HG03103 (cell line): ENCODE results near the gene GREB1L.

Source experiments
- ATAC-seq: cut with Tn5 transposase; IDR thresholded peaks from one replicate; pipeline ENCODE4 v1.9.1; 2021; ENCODE audit warnings: low read depth; ENCODE audit not compliant: unreplicated experiment

GREB1L gene

DNA sequence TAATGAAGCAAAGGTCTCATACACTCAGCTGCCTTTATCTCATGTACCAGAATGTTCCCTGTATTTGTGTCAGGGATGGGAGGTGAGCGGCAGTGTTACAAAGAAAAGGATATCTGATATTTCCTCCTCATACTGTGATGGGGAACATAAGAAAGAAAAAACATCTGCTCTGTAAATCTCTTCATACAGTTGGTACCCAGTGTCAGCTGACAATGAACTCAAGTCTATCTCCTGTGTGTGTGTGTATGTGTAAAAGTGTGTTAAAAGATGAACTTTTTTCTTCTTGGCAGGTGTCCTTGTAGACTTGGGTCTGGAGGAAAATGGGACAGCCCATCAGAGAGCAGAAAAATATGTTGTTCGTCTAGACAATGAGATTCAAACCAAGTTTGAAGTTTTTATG lies 230.7 kb downstream of the GREB1L start:
- ATAC-seq = no peak

DNA sequence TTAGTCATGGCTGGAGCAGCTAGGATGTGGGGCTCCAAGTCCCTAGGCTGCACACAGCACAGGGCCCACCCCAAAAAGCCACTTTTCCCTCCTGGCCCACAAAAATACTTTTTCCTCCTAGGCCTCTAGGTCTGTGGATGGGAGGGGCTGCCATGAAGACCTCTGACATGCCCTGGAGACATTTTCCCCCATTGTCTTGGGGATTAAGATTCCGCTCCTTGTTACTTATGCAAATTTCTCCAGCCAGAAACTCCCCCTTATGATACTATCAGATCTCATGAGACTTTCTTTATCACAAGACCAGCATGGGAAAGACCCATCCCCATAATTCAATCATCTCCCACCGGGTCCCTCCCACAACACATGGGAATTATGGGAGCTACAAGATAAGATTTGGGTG lies 232.6 kb downstream of the GREB1L start:
- ATAC-seq = no peak

DNA sequence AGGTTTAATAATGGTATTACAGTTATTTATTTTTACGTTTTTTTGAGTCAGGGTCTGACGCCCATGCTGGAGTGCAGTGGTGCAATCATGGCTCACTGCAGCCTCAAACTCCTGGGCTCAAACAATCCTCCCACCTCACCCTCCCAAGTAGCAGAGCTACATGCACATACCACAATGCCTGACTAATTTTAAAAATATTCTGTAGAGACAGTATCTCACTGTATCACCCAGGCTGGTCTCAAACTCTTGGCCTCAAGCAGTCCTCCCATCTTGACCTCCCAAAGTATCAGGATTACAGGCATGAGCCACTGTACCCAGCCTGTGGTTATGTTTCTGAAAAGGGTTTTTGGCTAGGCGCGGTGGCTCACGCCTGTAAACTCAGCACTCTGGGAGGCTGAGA lies 237.7 kb downstream of the GREB1L start:
- ATAC-seq = no peak

DNA sequence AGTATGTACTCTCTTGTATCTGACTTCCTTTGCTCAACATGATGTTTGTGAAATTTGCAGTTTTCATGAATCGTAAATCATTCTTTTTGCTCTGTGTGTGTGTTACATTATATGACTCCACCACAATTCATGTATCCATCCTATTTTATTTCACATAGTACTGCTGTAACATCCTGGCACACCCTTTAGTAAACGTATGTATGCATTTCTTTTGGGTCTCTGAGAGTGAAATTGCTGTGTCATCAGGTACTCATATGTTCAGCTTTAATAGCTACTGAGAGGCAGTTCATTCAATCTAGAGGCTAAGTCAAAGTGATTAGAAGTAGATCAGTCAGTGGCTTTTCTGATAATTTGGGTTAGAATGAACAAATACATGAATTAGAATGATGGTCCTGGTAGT lies 239.7 kb downstream of the GREB1L start:
- no peak for ATAC-seq

DNA sequence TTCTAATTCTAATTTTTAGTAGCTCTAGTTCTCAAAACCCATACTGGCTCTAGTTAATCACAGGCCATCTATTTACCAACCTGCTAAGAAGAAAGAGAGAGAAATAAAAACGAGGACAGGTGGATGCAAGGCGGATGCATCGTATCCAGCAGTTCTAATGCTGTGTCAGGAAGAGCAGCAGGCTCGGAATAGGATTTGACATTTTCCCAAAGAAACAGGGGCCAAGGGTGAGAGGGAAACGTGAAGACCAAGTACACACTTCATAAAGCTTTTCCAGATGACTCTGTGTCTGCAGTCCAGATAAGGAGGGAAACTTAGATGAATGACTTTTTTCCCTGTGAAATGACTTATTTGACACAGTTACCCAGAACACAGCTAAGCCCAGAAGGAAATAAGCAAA lies 241.0 kb downstream of the GREB1L start:
- no peak for ATAC-seq

DNA sequence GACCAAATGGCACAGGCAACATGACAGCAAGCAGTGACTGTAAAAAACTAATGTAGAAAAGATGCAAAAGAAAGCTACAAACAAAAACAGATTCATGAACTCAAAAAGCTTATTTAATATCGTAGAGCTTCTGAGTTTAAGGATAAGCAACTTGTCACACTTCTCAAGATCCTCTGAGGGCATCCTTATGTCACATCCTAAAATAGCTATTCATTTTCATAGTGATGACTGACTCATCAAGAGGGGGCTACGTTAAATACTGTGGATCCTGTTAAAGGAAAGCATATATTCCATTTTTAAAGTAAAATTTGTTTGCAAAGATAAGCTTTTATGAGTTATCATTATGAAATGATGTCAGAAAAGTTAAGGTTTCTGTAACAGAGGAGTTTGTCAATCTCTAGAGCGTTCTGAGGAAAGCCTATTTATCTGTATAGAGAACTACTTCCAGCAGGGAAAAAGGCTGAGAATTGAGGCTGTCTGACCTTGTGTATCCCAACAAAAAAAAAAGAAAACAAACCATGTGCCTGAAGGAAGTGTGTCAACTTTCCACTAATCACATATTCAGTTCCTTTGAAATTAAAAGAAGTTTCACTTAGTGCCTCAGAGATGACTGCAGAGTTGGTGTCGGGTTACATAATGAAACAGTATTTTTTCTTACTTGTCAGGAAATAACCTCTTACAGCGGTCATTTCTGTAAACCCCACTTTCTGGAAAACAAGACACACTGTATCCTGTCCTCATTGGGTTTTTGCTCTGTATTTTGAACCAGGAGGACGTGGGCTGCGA lies 243.0 kb downstream of the GREB1L start:
- no peak for ATAC-seq

DNA sequence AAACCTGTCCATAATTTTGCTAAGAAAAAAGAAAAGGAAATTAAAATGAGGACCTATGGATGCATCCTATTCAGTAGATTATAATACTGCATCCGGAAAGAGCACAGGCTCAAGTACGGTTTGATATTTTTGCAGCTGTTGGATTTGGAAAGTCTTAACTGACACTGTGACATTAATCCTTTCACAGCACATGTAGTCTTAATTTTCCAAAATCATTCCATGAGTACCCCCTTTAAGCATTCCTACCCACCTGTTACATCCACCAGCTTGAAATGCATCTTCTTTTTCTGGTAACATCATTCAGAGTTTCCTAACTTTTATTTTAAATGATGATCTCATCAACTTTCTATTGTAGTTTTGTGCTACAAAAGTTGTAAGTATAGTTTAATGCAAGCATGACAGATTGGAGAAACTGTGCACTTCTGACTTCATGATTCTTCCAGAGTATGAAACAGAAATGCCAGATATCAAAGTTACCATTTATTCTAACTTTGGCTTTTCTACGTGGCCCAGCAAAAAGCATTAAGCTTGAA lies 244.9 kb downstream of the GREB1L start:
- no peak for ATAC-seq

DNA sequence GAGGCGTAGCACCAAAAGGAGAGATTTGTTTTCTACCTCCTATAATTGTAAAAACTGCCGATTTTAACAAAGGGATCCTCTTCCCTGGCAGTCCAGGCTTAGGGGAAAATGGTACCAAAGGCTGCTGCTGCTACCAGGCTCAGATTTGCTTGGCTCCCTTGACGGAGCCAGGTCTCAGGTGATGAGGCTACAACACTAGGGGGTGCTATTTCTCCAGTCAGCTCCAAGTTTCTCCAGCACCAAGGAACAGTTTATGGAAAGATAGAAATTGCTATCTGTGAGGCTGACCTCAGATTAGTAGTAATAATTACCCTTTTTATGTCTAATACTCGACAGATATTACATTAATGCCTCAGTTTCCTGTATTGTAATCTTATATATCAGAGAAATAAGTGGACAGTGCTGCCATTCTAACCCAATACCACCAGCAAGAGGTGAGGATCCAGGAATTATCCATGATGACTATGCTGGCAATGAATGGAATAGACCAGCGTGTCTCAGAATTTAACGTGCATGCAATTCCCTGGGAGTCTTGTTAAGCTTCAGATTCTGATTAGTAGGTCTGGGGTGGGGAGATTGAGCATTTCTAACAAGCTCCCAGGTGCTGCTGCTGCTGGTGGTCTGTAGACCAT lies 247.2 kb downstream of the GREB1L start:
- no peak for ATAC-seq

DNA sequence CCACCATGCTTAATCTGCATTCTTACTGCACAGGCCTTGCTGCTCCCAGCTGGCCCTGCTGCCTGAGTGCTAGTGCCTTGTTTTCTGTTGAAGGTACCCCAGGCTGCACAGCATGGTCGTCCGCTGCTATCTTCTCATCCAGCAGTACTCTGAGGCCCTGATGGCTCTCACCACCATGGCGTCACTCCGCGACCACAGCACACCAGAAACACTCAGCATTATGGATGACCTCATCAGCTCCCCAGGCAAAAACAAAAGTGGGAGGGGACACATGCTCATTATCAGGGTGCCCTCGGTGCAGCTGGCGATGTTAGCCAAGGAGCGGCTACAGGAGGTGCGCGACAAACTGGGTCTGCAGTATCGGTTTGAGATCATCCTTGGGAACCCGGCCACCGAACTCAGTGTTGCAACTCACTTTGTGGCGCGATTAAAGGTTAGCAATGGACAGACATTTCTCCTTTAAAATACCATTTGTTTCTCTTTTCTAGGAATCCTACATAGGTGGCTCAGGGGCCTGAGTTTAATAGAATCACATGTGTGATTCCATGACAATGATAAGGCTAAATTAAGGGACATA lies 248.0 kb downstream of the GREB1L start:
- no peak for ATAC-seq

DNA sequence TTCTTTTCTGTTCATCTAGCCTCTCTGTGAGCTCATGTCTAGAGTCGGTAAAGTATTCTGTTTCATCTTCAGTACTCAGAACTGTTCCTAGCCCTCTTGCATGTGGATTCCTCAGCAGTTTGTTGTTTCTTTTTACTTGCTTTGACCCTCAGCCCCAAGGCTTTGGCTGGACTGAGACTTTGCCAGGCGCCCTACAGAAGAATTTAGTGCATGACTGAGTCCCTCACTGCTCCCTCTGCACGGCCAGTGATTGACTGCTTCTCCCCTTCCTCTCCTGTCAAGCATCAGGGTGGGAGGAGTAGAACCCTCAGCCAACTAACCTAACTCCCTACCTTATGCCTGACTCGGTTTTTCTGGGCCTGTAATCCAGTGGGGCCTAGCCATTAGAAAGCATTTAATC lies 248.7 kb downstream of the GREB1L start:
- ATAC-seq = no peak

DNA sequence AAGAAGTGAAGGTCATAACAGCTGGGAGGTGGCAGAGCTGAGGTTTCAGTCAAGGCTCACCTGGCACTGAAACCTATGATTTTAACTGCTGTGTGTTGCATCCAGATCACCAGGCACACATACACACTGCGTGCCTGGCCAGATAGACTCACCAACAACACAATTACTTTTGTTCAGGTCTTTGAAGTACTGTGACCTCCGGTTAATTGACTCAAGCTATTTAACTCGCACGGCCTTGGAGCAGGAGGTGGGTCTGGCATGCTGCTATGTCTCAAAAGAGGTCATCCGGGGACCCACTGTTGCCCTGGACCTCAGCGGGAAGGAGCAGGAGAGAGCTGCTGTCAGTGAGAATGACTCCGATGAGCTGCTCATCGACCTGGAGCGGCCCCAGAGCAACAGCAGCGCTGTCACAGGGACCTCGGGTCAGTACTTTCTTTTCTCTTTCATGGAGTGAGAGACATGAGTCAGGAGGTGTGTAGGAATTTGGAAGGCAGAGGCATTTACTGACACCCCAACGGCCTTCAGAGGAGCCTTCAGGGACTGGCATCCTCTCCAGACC lies 254.3 kb downstream of the GREB1L start:
- no peak for ATAC-seq

DNA sequence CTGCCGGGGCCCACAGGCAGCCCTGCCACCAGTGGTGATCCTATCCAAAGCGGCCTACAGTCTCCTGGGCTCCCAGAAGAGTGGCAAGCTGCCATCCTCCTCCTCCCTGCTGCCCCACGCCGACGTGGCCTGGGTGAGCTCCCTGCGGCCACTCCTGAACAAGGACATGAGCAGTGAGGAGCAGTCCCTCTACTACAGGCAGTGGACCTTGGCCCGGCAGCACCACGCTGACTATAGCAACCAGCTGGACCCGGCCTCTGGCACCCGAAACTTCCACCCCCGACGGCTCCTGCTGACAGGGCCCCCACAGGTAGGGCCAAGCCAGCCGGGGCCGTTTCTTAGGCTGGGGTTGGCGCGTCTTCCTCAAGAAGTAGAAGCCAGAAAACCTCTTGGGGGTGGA lies 258.0 kb downstream of the GREB1L start:
- ATAC-seq = no peak

DNA sequence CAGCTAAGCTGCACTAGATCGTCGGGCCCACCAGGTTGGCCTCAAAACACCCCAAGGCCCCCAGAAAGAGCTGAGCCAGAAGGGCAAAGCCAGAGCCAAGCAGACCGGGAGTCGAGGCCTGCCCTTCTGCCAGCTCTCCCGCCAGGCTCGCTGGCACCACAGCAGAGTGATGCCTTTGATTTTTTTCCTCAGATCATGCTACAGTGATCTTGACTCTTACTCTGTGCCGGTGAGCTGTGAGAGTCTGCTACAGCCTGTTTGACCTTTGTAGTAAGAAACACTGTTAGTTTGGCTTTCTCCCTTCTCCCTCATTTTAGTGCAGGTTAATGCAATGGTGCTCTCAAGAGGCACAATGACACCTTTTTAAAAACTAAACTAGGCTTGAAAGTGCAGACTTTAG lies 260.6 kb downstream of the GREB1L start:
- no peak for ATAC-seq

DNA sequence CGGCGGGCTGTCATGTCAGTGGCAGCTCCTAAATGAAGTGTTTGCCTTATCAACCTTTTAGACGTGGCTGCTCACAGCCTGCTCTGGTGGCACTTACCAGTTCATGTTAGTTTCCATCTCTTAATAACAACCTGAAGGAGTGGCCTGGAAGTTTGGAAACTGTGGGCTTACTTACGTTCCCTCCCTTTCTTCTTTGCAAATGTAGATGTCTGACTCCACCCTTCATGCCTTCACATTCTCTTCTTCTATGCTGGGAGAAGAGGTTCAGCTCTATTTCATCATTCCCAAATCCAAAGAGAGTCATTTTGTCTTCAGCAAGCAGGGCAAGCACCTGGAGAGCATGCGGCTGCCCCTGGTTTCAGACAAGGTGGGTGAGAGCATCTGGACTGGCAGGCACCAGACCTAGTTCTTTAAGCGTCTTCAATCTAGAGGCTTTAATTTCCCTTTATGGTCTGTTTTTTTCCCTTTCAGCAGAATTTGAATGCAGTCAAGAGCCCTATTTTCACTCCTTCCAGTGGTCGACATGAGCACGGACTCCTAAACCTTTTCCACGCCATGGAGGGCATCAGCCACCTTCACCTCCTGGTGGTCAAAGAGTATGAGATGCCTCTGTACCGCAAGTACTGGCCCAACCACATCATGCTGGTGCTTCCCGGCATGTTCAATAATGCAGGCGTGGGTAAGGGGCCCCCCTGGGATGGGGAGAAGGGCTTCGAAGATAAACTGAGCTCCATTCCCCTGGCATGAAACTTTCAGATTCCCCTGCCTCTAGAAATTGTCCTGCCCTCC lies 266.1 kb downstream of the GREB1L start:
- ATAC-seq = no peak

DNA sequence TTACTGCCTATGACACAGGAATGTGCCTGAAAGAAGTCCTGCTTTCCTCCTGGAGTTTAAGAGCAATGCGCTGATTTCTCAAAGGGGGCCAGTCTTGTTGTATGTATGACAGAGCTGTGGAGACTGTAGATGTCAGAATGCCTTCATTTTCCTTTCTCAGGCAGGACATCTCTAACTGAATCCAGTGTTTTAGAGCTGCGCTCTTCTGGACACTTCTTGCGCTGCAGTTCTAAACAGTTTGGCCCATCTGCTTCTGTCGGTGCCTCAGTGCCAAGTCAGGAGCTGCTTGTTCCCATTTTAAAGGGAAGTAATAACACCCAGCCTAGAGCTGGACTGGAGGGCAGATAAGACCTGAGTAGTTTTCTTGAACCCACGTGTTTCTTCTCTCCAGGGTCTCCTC lies 267.0 kb downstream of the GREB1L start:
- ATAC-seq = no peak

DNA sequence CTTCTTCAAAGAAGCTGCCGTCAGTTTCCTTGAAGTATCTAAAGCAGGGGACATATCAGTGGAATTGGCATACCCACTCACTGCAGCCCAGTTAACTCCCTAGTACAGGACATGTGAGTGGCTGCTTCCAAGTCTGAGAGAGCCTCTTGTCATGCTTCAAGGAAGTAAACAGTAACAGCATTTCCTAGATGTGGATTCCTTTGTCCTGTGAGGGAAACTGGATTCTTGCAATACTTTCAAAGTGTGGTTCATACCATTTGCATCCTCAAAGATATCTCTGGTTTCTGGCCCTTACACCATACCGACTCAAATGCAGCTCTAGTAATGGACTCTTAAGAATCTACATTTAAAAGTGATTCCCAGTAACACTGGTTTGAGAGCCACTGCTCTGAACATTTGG lies 271.3 kb downstream of the GREB1L start:
- no peak for ATAC-seq

DNA sequence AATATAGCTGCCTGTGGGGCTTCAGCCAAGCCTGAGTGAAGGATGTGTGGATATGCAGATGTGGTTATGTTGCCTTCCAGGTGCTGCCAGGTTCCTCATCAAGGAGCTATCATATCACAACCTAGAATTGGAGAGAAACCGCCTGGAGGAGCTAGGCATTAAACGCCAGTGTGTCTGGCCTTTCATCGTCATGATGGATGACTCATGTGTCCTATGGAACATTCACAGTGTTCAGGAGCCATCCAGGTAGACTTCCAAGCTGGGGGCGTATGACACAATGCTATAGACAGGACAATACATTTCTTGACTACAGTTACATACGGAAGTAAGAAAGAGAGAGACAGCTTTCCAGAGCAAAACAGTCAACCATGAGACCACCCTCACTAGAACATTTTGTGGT lies 271.7 kb downstream of the GREB1L start:
- no peak for ATAC-seq

DNA sequence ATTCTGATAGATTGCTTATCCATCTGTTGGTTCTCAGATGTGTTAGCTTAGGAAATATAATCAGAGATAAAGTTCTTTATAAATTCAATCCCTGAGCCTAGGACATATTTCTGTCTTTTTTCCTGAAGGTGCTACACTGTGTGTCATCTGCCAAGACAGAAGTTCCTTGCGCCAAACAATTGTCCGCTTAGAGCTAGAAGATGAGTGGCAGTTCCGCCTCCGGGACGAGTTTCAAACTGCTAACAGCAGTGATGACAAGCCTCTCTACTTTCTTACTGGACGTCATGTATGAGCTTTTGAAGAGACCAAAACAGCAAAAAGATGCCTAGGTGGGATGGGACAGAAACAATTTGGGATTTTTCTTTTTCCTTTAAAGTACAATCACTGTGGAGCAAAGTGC lies 280.5 kb downstream of the GREB1L start:
- no peak for ATAC-seq

DNA sequence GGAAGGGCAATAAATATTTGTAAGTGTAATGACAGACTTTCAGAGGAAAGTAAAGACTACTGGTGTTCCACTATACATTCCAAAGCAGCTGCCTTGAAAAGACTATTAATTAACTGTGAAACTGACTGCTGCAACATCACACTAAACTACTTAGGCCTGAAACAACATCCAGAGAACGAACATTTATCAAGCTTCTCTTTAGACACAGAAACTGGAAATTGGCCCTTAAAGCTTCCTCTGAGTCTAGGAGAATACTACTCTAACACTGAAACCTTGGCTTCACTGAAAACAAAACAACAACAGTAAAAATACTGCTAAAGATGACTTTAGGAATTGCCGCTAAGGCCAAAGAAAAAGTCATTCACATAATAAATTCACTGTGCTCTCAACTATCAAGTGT lies 283.9 kb downstream of the GREB1L start:
- no peak for ATAC-seq

DNA sequence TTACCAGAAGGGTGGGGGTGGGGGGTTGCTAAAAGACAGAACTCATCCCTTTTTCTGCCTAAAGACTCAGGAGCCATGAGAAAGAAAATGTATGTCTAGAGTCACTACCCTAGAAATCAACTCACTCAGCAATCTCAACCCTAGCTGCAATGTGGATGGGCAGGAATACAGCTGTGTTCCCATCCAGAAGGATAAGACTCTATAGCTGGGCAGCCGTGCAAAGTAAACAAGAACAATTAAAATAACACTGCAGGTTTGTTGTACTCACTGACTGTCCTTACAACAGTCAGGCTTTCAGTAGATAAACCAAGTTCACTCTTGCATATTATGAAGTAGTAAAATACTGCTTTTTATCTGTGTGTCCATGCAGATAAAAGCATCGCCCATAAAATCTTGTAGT lies 284.4 kb downstream of the GREB1L start:
- ATAC-seq = no peak

DNA sequence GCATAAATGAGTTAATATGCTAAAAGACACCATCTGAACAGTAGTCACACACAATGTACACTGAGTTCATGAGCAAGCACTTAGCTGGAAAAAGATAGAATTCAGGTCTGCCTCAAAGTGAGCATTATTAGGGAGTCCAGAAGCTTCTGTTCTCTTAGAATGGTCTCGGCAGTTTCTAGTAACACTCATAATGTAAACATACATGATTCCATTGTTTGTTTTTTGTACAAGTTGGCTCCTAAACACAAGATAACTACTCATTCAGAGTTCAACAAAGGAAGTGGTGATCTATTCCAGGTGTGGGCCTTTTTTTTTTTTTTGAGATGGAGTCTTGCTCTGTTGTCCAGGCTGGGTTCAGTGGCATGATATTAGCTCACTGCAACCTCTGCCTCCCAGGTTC lies 292.3 kb downstream of the GREB1L start:
- no peak for ATAC-seq
